ENCODE data around the gene CMIP.

GRCh38 chr16:81645266-81645694 lies 200.7 kb downstream of the CMIP start:
- TF ChIP-seq, protein P1, sequence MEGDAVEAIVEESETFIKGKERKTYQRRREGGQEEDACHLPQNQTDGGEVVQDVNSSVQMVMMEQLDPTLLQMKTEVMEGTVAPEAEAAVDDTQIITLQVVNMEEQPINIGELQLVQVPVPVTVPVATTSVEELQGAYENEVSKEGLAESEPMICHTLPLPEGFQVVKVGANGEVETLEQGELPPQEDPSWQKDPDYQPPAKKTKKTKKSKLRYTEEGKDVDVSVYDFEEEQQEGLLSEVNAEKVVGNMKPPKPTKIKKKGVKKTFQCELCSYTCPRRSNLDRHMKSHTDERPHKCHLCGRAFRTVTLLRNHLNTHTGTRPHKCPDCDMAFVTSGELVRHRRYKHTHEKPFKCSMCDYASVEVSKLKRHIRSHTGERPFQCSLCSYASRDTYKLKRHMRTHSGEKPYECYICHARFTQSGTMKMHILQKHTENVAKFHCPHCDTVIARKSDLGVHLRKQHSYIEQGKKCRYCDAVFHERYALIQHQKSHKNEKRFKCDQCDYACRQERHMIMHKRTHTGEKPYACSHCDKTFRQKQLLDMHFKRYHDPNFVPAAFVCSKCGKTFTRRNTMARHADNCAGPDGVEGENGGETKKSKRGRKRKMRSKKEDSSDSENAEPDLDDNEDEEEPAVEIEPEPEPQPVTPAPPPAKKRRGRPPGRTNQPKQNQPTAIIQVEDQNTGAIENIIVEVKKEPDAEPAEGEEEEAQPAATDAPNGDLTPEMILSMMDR (conservative IDR thresholded peaks at IDR 0.05; ENCODE audit: low read length), result no peak
- no peak for TF ChIP-seq EZH2phosphoT487 (IDR thresholded peaks at IDR 0.05; ENCODE audit: borderline replicate concordance)

All from Loucy (cell line).